ENCODE data around the gene HOXC6. TPM values are rescaled to one million over a fixed set of nuclear protein-coding genes. Genes with fewer than 3 reads are reported as not detected.

Gene HOXC6
- total RNA-seq, 1 donor, result 0.09 TPM

GRCh38 chr12:54008260-54008552 is 20.0 kb upstream of the HOXC6 start:
- no peak for DNase-seq (ENCODE audit: low read depth)
- TF ChIP-seq, protein P1, sequence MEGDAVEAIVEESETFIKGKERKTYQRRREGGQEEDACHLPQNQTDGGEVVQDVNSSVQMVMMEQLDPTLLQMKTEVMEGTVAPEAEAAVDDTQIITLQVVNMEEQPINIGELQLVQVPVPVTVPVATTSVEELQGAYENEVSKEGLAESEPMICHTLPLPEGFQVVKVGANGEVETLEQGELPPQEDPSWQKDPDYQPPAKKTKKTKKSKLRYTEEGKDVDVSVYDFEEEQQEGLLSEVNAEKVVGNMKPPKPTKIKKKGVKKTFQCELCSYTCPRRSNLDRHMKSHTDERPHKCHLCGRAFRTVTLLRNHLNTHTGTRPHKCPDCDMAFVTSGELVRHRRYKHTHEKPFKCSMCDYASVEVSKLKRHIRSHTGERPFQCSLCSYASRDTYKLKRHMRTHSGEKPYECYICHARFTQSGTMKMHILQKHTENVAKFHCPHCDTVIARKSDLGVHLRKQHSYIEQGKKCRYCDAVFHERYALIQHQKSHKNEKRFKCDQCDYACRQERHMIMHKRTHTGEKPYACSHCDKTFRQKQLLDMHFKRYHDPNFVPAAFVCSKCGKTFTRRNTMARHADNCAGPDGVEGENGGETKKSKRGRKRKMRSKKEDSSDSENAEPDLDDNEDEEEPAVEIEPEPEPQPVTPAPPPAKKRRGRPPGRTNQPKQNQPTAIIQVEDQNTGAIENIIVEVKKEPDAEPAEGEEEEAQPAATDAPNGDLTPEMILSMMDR (IDR thresholded peaks at IDR 0.05; ENCODE audit: insufficient read depth, low read length), result no peak
- H3K4me3 ChIP-seq (ENCODE audit: low read depth, low read length), result no peak overlapping the region

GRCh38 chr12:54009171-54010052 is 18.8 kb upstream of the HOXC6 start:
- peak; percentile 27 for DNase-seq (ENCODE audit: low read depth)
- TF ChIP-seq, protein P1 (IDR thresholded peaks at IDR 0.05; ENCODE audit: insufficient read depth, low read length), result no peak
- H3K4me3 ChIP-seq (ENCODE audit: low read depth, low read length), result peak overlapping the region; percentile 44

- TF ChIP-seq, protein P1 (IDR thresholded peaks at IDR 0.05; ENCODE audit: insufficient read depth, low read length), result no peak
- DNase-seq (ENCODE audit: low read depth), result no peak
- peak overlapping the region; percentile 44 for H3K4me3 ChIP-seq (ENCODE audit: low read depth, low read length)
These were observed 17.9 kb upstream of the HOXC6 start for GRCh38 chr12:54010053-54010971.

DNA sequence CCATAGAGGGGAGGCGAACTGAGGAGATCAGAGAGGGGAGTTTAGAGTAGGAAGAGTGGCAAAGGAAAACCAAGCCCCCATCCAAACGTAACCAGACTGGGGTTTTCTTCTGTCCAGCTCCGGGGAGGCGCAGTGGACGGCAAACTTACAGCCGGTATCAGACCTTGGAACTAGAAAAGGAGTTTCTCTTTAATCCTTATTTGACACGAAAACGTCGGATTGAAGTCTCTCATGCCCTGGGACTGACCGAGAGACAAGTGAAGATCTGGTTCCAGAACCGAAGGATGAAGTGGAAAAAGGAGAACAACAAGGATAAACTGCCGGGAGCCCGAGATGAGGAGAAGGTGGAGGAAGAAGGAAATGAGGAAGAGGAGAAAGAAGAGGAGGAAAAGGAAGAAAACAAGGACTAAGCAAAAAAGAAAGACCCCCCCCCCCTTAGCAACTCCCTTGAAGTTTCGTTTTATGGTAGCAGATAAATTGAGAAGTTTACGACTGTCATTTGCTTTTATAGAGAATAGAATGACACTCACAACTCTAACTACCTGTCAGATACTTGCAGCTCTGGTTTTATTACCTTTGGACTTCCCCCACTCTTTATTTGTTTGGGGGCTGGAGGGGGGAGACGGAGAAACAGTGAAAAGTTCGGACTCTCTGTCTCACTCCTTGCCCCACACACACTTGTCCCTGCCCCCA is 17.1 kb upstream of the HOXC6 start:
- TF ChIP-seq, protein P1 (IDR thresholded peaks at IDR 0.05; ENCODE audit: insufficient read depth, low read length), result no peak
- H3K4me3 ChIP-seq (ENCODE audit: low read depth, low read length), result no peak overlapping the region
- no peak for DNase-seq (ENCODE audit: low read depth)

GRCh38 chr12:54011665-54012532 is 16.3 kb upstream of the HOXC6 start:
- DNase-seq (ENCODE audit: low read depth), result no peak
- TF ChIP-seq, protein P1 (IDR thresholded peaks at IDR 0.05; ENCODE audit: insufficient read depth, low read length), result no peak
- no peak overlapping the region for H3K4me3 ChIP-seq (ENCODE audit: low read depth, low read length)
